Stimulated activated naive B cell treated with anti-CD40 and anti-IgM and Interleukin-4, amounts not matched to agents 10 μg/mL and 1 μg/mL and 100 μg/mL, for 72 hours (primary cell): ENCODE data around the gene AARS2.
"Not testable (repeated sequence)": the region's sequence is repeated elsewhere in the genome, so short reads cannot be mapped to it uniquely, and the experiment has no call there.

Source experiments
- ATAC-seq, 2 donors: fragments of 150-1000 bp; cut with Tn5 transposase; replicated peaks; 2 replicates each; pipeline ENCODE4 v1.10.0; 2021; ENCODE audit warnings: moderate library complexity in 1 of 2
- DNase-seq: peaks from one replicate; pipeline ENCODE4 v3.0.0; 2021
- H3K27ac Mint-ChIP-seq: one replicate; pipeline ENCODE4 v1.8.0; 2022; ENCODE audit warnings: mild to moderate bottlenecking, mixed read lengths
- H3K27me3 Mint-ChIP-seq, 2 donors: one replicate each; pipeline ENCODE4 v1.8.0; 2022; ENCODE audit warnings: mixed read lengths in 2 of 2
- H3K36me3 Mint-ChIP-seq, 2 donors: one replicate each; pipeline ENCODE4 v1.8.0; 2022; ENCODE audit warnings: mixed read lengths in 2 of 2, mild to moderate bottlenecking in 1 of 2
- H3K4me1 Mint-ChIP-seq, 2 donors: one replicate each; pipeline ENCODE4 v1.8.0; 2022; ENCODE audit warnings: mixed read lengths in 2 of 2, mild to moderate bottlenecking in 1 of 2
- H3K4me3 Mint-ChIP-seq, 2 donors: one replicate each; pipeline ENCODE4 v1.8.0; 2022; ENCODE audit warnings: mild to moderate bottlenecking in 2 of 2, mixed read lengths in 2 of 2, moderate library complexity in 1 of 2
- H3K9me3 Mint-ChIP-seq, 2 donors: one replicate each; pipeline ENCODE4 v1.8.0; 2022; ENCODE audit warnings: mixed read lengths in 2 of 2, mild to moderate bottlenecking in 1 of 2

Gene AARS2

GRCh38 chr6:44339763-44340625 is 26.8 kb upstream of the AARS2 start:
- H3K27me3 Mint-ChIP-seq: peaks cover 38 to 45% of the 10 kb centered on the region in 2 donors
- ATAC-seq: peak; percentile 46 to 64
- no peak overlapping the region for H3K4me3 Mint-ChIP-seq
- H3K36me3 Mint-ChIP-seq: no peaks in the 10 kb centered on the region
- peaks cover 2 to 5% of the 10 kb centered on the region in 2 donors for H3K4me1 Mint-ChIP-seq
- no peak for DNase-seq
- H3K9me3 Mint-ChIP-seq: no peaks in the 10 kb centered on the region
- no peak overlapping the region for H3K27ac Mint-ChIP-seq

- Mint-ChIP-seq H3K27ac (no peak overlapping the region), H3K4me1 (peaks cover 2 to 5% of the 10 kb centered on the region in 2 donors), H3K9me3 (no peaks in the 10 kb centered on the region), H3K27me3 (peaks cover 34 to 38% of the 10 kb centered on the region in 2 donors), H3K36me3 (no peaks in the 10 kb centered on the region), H3K4me3 (no peak overlapping the region)
- no peak for ATAC-seq
- no peak for DNase-seq
Measured at GRCh38 chr6:44339301-44339700, 26.2 kb upstream of the AARS2 start.

- H3K9me3 Mint-ChIP-seq: no peaks in the 10 kb centered on the region
- DNase-seq (peak; percentile 61), ATAC-seq (peak; percentile 86 to 94)
- H3K4me1 Mint-ChIP-seq: peaks cover 2 to 5% of the 10 kb centered on the region in 2 donors
- H3K27ac Mint-ChIP-seq: no peak overlapping the region
- H3K27me3 Mint-ChIP-seq: peaks cover 30 to 32% of the 10 kb centered on the region in 2 donors
- no peak overlapping the region for H3K4me3 Mint-ChIP-seq
- H3K36me3 Mint-ChIP-seq: no peaks in the 10 kb centered on the region
Measured at GRCh38 chr6:44338228-44339122, 25.3 kb upstream of the AARS2 start.

GRCh38 chr6:44335631-44336030 is 22.5 kb upstream of the AARS2 start:
- Mint-ChIP-seq H3K27ac (no peak overlapping the region), H3K36me3 (no peaks in the 10 kb centered on the region), H3K4me1 (peaks cover 0 to 2% of the 10 kb centered on the region in 2 donors), H3K9me3 (no peaks in the 10 kb centered on the region), H3K27me3 (peaks cover 16 to 18% of the 10 kb centered on the region in 2 donors), H3K4me3 (no peak overlapping the region)
- no peak for DNase-seq
- ATAC-seq: no peak

GRCh38 chr6:44333942-44334341 is 20.8 kb upstream of the AARS2 start:
- no peak for ATAC-seq
- no peak overlapping the region for H3K27ac Mint-ChIP-seq
- H3K4me3 Mint-ChIP-seq: no peak overlapping the region
- H3K9me3 Mint-ChIP-seq: no peaks in the 10 kb centered on the region
- H3K27me3 Mint-ChIP-seq: peaks cover 27 to 35% of the 10 kb centered on the region in 2 donors
- no peak for DNase-seq
- H3K4me1 Mint-ChIP-seq: no peaks in the 10 kb centered on the region
- no peaks in the 10 kb centered on the region for H3K36me3 Mint-ChIP-seq

- no peaks in the 10 kb centered on the region for H3K36me3 Mint-ChIP-seq
- peaks cover 27 to 40% of the 10 kb centered on the region in 2 donors for H3K27me3 Mint-ChIP-seq
- no peaks in the 10 kb centered on the region for H3K9me3 Mint-ChIP-seq
- H3K4me3 Mint-ChIP-seq: no peak overlapping the region
- no peaks in the 10 kb centered on the region for H3K4me1 Mint-ChIP-seq
- DNase-seq (no peak), ATAC-seq (no peak)
- H3K27ac Mint-ChIP-seq: no peak overlapping the region
Measured at GRCh38 chr6:44333273-44333919, 20.2 kb upstream of the AARS2 start.

- ATAC-seq (no peak), DNase-seq (no peak)
- Mint-ChIP-seq H3K4me3 (no peak overlapping the region), H3K36me3 (no peaks in the 10 kb centered on the region), H3K9me3 (no peaks in the 10 kb centered on the region), H3K27me3 (peaks cover 27 to 47% of the 10 kb centered on the region in 2 donors), H3K27ac (no peak overlapping the region), H3K4me1 (no peaks in the 10 kb centered on the region)
Measured at GRCh38 chr6:44332585-44332984, 19.4 kb upstream of the AARS2 start.

- Mint-ChIP-seq H3K4me3 (no peak overlapping the region), H3K9me3 (no peaks in the 10 kb centered on the region), H3K4me1 (no peaks in the 10 kb centered on the region), H3K36me3 (no peaks in the 10 kb centered on the region), H3K27me3 (peaks cover 23 to 39% of the 10 kb centered on the region in 2 donors), H3K27ac (no peak overlapping the region)
- DNase-seq (no peak), ATAC-seq (no peak)
Measured at GRCh38 chr6:44329858-44330257, 16.7 kb upstream of the AARS2 start.

- H3K4me3 Mint-ChIP-seq, DNase-seq: not testable (repeated sequence)
- H3K27me3 Mint-ChIP-seq: peaks cover 17 to 39% of the 10 kb centered on the region in 2 donors
Measured at GRCh38 chr6:44328203-44328602, 15.1 kb upstream of the AARS2 start.

GRCh38 chr6:44327760-44328159 is 14.6 kb upstream of the AARS2 start:
- Mint-ChIP-seq H3K36me3 (no peaks in the 10 kb centered on the region), H3K4me3 (no peak overlapping the region)

More at GRCh38 chr6:44328203-44328602, 15.1 kb upstream of the AARS2 start:
- not testable (repeated sequence) for ATAC-seq, H3K9me3 Mint-ChIP-seq, H3K36me3 Mint-ChIP-seq, H3K27ac Mint-ChIP-seq, H3K4me1 Mint-ChIP-seq

GRCh38 chr6:44327096-44327495 is 13.9 kb upstream of the AARS2 start:
- H3K4me1 Mint-ChIP-seq: no peaks in the 10 kb centered on the region
- no peak overlapping the region for H3K27ac Mint-ChIP-seq
- H3K36me3 Mint-ChIP-seq: no peaks in the 10 kb centered on the region
- peaks cover 11 to 33% of the 10 kb centered on the region in 2 donors for H3K27me3 Mint-ChIP-seq
- H3K4me3 Mint-ChIP-seq: no peak overlapping the region
- H3K9me3 Mint-ChIP-seq: no peaks in the 10 kb centered on the region
- DNase-seq (no peak), ATAC-seq (no peak)

More at GRCh38 chr6:44327760-44328159, 14.6 kb upstream of the AARS2 start:
- ATAC-seq (no peak), DNase-seq (no peak)
- H3K4me1 Mint-ChIP-seq: no peaks in the 10 kb centered on the region
- no peaks in the 10 kb centered on the region for H3K9me3 Mint-ChIP-seq
- H3K27ac Mint-ChIP-seq: no peak overlapping the region
- peaks cover 17 to 39% of the 10 kb centered on the region in 2 donors for H3K27me3 Mint-ChIP-seq

- Mint-ChIP-seq H3K4me3 (no peak overlapping the region), H3K36me3 (no peaks in the 10 kb centered on the region), H3K9me3 (peaks cover 0 to 2% of the 10 kb centered on the region in 2 donors), H3K4me1 (no peaks in the 10 kb centered on the region), H3K27ac (no peak overlapping the region), H3K27me3 (peaks cover 29 to 40% of the 10 kb centered on the region in 2 donors)
- no peak for DNase-seq
- no peak for ATAC-seq
Measured at GRCh38 chr6:44321210-44321609, 8.1 kb upstream of the AARS2 start.

GRCh38 chr6:44317136-44317631 is 4.0 kb upstream of the AARS2 start:
- Mint-ChIP-seq H3K4me1 (peaks cover 8 to 14% of the 10 kb centered on the region in 2 donors), H3K27me3 (peaks cover 29 to 40% of the 10 kb centered on the region in 2 donors)
- not testable (repeated sequence) for ATAC-seq, H3K9me3 Mint-ChIP-seq, H3K4me3 Mint-ChIP-seq, DNase-seq, H3K27ac Mint-ChIP-seq, H3K36me3 Mint-ChIP-seq

GRCh38 chr6:44316481-44316880 is 3.3 kb upstream of the AARS2 start:
- Mint-ChIP-seq H3K4me1 (peaks cover 10 to 21% of the 10 kb centered on the region in 2 donors), H3K27ac (no peak overlapping the region), H3K27me3 (peaks cover 29 to 40% of the 10 kb centered on the region in 2 donors), H3K4me3 (no peak overlapping the region), H3K9me3 (peaks cover 0 to 2% of the 10 kb centered on the region in 2 donors), H3K36me3 (peaks cover 0 to 8% of the 10 kb centered on the region in 2 donors)
- ATAC-seq: no peak
- no peak for DNase-seq
